Measurements from ENCODE around the gene ARL2BP. TPM values are rescaled to one million over a fixed set of nuclear protein-coding genes. Genes with fewer than 3 reads are reported as not detected.
A peak's percentile ranks its signal among the peaks of the same experiment; 100 is the strongest.

Gene ARL2BP
- total RNA-seq, 1 donor from 2014 or later, result 57.8 TPM

- intact Hi-C loops (cut with micrococcal nuclease), result loop anchor here (5.0 to 10.0 kb wide), 2 partner anchors 52 to 741 kb away; no protein-coding TSS in a partner anchor
- Histone ChIP-seq H3K4me3 (peak overlapping the region; percentile 95), H3K27me3 (ENCODE audit: low read depth) (no peaks in the 10 kb centered on the region), H3K27ac (replicated peaks) (peak overlapping the region; percentile 98), H3K4me1 (peaks cover 29% of the 10 kb centered on the region), H3K36me3 (peaks cover 45% of the 10 kb centered on the region), H3K9me3 (replicated peaks) (no peaks in the 10 kb centered on the region)
- DNase-seq, result peak; percentile 47
- no peak for TF ChIP-seq CTCF (IDR thresholded peaks at IDR 0.05; ENCODE audit: borderline replicate concordance)
These were observed 534 bp downstream of the ARL2BP start for GRCh38 chr16:57245472-57246113.

- Histone ChIP-seq H3K4me3 (no peak overlapping the region), H3K27me3 (ENCODE audit: low read depth) (no peaks in the 10 kb centered on the region), H3K9me3 (replicated peaks) (no peaks in the 10 kb centered on the region), H3K36me3 (peaks cover 100% of the 10 kb centered on the region), H3K27ac (replicated peaks) (no peak overlapping the region), H3K4me1 (peaks cover 11% of the 10 kb centered on the region)
- DNase-seq, result no peak
- TF ChIP-seq CTCF (IDR thresholded peaks at IDR 0.05; ENCODE audit: borderline replicate concordance), result no peak
- intact Hi-C loops (cut with micrococcal nuclease), result no loop called here
These were observed 6.3 kb downstream of the ARL2BP start for GRCh38 chr16:57251352-57251751.

GRCh38 chr16:57252148-57252721, 7.2 kb downstream of the ARL2BP start:
- H3K36me3 ChIP-seq, result peaks cover 100% of the 10 kb centered on the region
- peaks cover 2% of the 10 kb centered on the region for H3K4me1 ChIP-seq
- no peaks in the 10 kb centered on the region for H3K27me3 ChIP-seq (ENCODE audit: low read depth)
- no peak overlapping the region for H3K27ac ChIP-seq (replicated peaks)
- no peaks in the 10 kb centered on the region for H3K9me3 ChIP-seq (replicated peaks)
- H3K4me3 ChIP-seq, result no peak overlapping the region
- DNase-seq, result no peak
- intact Hi-C loops (cut with micrococcal nuclease), result no loop called here
- TF ChIP-seq CTCF (IDR thresholded peaks at IDR 0.05; ENCODE audit: borderline replicate concordance), result no peak

- Histone ChIP-seq H3K36me3 (peaks cover 88% of the 10 kb centered on the region), H3K4me1 (no peaks in the 10 kb centered on the region), H3K9me3 (replicated peaks) (no peaks in the 10 kb centered on the region), H3K27ac (replicated peaks) (no peak overlapping the region), H3K4me3 (no peak overlapping the region), H3K27me3 (ENCODE audit: low read depth) (no peaks in the 10 kb centered on the region)
- no peak for DNase-seq
- intact Hi-C loops (cut with micrococcal nuclease), result no loop called here
- TF ChIP-seq CTCF (IDR thresholded peaks at IDR 0.05; ENCODE audit: borderline replicate concordance), result no peak
These were observed 8.4 kb downstream of the ARL2BP start for GRCh38 chr16:57253466-57253865.

GRCh38 chr16:57255686-57256415, 10.8 kb downstream of the ARL2BP start:
- Histone ChIP-seq H3K4me3 (no peak overlapping the region), H3K36me3 (peaks cover 64% of the 10 kb centered on the region), H3K27me3 (ENCODE audit: low read depth) (no peaks in the 10 kb centered on the region), H3K9me3 (replicated peaks) (no peaks in the 10 kb centered on the region), H3K4me1 (peaks cover 11% of the 10 kb centered on the region), H3K27ac (replicated peaks) (no peak overlapping the region)
- intact Hi-C loops (cut with micrococcal nuclease), result no loop called here
- DNase-seq, result no peak
- no peak for TF ChIP-seq CTCF (IDR thresholded peaks at IDR 0.05; ENCODE audit: borderline replicate concordance)

Data from left ventricle myocardium inferior (tissue), 1 donor.